Neuron (in vitro differentiated cells): Measurements from ENCODE around the gene NKAIN4.

ENCODE experiments used
- H2AFZ ChIP-seq: one replicate; pipeline ENCODE4 v1.6.1; 2013; ENCODE audit warnings: low read depth, mild to moderate bottlenecking, inconsistent platforms, low read length, moderate library complexity
- H3K27me3 ChIP-seq: one replicate; pipeline ENCODE4 v1.6.1; 2013; ENCODE audit warnings: low read length; ENCODE audit not compliant: insufficient read depth
- H3K36me3 ChIP-seq: one replicate; pipeline ENCODE4 v1.6.1; 2013; ENCODE audit warnings: low read length; ENCODE audit not compliant: insufficient read depth
- H3K4me1 ChIP-seq: one replicate; pipeline ENCODE4 v1.6.1; 2013; ENCODE audit warnings: low read length; ENCODE audit not compliant: insufficient read depth
- H3K4me3 ChIP-seq: 2 replicates; pipeline ENCODE4 v1.5.1; 2013; ENCODE audit warnings: mild to moderate bottlenecking, low read length, moderate library complexity
- H3K9me3 ChIP-seq: one replicate; pipeline ENCODE4 v1.6.1; 2013; ENCODE audit warnings: low read length

Gene NKAIN4

DNA sequence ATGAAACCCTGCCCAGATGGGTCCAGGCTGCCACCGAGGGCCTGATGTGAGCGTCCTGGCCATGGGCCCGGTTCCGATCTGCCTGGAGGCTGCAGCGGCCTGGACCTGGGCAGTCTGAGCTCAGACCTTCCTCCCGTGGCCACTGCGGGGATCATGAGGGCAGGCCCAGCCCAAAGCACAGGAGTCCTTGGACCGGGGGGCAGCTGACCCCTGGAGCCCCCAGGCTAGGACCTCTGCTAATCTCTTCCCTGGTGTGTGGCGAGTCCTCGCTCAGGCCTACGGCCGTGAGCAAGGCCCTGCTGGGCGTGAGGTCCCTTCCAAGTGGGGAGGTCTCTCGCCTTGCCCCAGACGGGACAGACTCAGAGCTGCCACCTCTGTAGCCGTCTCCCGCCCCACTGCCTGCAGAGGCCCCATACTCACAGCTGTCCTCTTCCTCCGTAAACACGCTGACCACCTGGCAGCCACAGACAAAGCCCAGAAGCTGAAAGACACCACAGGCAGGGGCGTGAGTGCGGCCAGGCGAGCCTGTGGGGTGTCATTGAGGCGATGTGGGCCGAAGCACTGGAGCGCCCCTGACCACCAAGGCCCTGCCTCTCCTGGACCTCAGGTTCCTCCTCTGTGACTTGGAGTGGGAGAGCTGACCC lies 10.5 kb downstream of the NKAIN4 start:
- no peaks in the 10 kb centered on the region for H3K27me3 ChIP-seq
- no peaks in the 10 kb centered on the region for H3K9me3 ChIP-seq
- no peaks in the 10 kb centered on the region for H3K4me1 ChIP-seq
- no peak overlapping the region for H3K4me3 ChIP-seq
- H2AFZ ChIP-seq: no peak overlapping the region
- H3K36me3 ChIP-seq: peaks cover 20% of the 10 kb centered on the region

DNA sequence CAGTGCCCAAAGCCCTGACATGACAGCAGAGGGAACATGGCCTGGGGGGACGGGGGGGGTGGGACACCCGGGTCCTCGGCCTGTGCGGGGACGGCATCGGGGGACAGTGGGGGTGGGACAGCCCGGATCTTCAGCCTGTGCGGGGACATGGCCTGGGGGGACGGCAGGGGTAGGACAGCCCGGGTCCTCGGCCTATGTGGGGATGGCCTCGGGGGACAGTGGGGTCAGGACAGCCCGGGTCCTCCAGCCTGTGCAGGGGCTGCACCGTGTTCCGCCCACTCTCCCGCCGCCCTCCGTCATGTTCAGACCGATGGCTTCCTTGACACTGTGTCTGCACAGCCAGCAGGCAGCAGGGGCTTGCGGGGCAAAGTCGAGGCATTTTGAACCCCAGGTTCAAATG lies 11.5 kb downstream of the NKAIN4 start:
- no peaks in the 10 kb centered on the region for H3K9me3 ChIP-seq
- no peak overlapping the region for H2AFZ ChIP-seq
- H3K4me1 ChIP-seq: no peaks in the 10 kb centered on the region
- H3K36me3 ChIP-seq: peaks cover 13% of the 10 kb centered on the region
- no peak overlapping the region for H3K4me3 ChIP-seq
- no peaks in the 10 kb centered on the region for H3K27me3 ChIP-seq

DNA sequence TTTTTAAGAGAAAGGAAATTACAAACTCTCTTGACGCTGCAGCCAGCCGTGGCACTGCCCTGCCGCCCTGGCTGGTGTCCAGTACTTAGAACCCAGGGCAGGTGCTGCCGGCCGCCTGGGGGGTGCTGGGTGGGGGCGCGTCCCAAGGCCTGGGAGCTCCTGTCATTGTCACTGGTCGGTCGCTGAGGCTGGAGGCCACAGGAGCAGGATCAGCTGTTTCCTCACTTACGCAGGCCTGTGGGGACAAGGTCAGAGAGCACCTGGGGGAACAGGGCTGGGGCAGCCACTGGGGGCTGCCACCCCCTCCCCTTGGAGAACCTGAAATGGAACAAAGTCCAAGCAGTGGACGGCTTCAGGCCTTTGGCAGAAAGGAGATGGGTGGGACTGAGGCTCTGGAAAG lies 13.0 kb downstream of the NKAIN4 start:
- H3K27me3 ChIP-seq: no peaks in the 10 kb centered on the region
- no peak overlapping the region for H3K4me3 ChIP-seq
- H3K9me3 ChIP-seq: no peaks in the 10 kb centered on the region
- peaks cover 9% of the 10 kb centered on the region for H3K4me1 ChIP-seq
- no peak overlapping the region for H2AFZ ChIP-seq
- peaks cover 2% of the 10 kb centered on the region for H3K36me3 ChIP-seq

DNA sequence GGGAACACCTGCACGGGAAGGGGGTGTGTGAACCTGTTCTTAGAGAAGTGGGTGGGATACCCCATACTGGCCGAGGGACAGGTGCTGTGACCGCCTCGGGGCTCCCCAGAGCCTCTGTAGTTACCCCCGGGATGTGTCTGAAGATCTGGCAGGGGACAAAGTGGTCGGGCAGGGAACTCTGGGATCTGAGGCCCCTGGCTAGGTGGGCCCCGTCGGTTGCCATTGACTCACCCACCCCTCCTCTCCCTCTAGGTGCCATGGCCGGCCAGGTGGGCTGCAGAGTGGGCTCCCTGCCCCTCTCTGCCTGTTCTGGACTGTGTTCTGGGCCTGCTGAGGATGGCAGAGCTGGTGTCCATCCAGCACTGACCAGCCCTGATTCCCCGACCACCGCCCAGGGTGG lies 14.3 kb downstream of the NKAIN4 start:
- Histone ChIP-seq H3K9me3 (no peaks in the 10 kb centered on the region), H3K27me3 (no peaks in the 10 kb centered on the region), H3K4me1 (peaks cover 21% of the 10 kb centered on the region)

DNA sequence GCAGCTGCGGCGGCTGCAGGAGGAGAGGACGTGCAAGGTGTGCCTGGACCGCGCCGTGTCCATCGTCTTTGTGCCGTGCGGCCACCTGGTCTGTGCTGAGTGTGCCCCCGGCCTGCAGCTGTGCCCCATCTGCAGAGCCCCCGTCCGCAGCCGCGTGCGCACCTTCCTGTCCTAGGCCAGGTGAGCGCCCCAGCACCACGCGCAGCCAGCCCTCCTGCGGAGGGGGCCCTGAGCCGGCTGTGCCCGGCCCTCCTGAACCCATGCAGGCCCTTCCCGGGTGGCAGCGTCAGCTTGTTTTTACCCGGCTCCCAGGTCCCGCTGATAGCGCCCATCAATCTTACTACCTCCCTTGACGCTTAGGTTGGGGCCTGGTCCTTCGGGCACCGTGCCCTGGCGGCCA lies 14.8 kb downstream of the NKAIN4 start:
- no peaks in the 10 kb centered on the region for H3K27me3 ChIP-seq
- H3K36me3 ChIP-seq: no peaks in the 10 kb centered on the region
- peaks cover 26% of the 10 kb centered on the region for H3K4me1 ChIP-seq
- no peak overlapping the region for H3K4me3 ChIP-seq
- no peak overlapping the region for H2AFZ ChIP-seq
- no peaks in the 10 kb centered on the region for H3K9me3 ChIP-seq

More for the DNA sequence above, 14.3 kb downstream of the NKAIN4 start:
- H2AFZ ChIP-seq: no peak overlapping the region
- no peak overlapping the region for H3K4me3 ChIP-seq
- H3K36me3 ChIP-seq: no peaks in the 10 kb centered on the region

DNA sequence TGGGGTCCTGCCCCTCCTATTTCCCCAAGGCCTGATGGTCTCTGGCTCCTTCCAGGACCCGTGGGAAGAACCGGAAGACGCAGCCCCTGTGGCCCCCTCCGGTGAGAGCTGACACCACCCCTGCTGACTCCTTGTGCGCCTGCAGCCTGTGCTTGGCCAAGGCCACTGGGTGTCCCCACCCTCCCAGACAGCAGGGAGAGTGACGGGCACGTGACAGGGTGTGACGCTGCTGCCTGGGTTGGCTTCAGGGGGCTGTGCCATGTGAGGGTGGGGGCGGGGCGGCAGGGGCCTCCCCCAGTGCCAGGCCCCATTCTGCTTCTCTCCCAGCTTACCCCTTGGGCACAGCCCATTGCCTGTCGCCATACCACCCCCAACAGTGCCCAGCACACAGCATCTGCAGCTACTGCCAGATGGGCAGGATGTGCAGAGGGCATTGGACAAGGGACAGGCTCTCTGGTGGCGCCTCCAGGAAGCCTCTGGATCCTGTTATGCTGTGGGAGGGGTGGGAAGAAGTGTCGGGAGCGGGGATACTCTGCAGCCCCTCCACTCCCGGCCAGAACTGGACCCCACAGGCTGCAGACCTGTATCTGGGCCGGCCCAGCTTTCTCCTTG lies 15.6 kb downstream of the NKAIN4 start:
- H3K4me1 ChIP-seq: peaks cover 26% of the 10 kb centered on the region
- H2AFZ ChIP-seq: no peak overlapping the region
- no peaks in the 10 kb centered on the region for H3K27me3 ChIP-seq
- no peaks in the 10 kb centered on the region for H3K36me3 ChIP-seq
- H3K9me3 ChIP-seq: no peaks in the 10 kb centered on the region
- no peak overlapping the region for H3K4me3 ChIP-seq

DNA sequence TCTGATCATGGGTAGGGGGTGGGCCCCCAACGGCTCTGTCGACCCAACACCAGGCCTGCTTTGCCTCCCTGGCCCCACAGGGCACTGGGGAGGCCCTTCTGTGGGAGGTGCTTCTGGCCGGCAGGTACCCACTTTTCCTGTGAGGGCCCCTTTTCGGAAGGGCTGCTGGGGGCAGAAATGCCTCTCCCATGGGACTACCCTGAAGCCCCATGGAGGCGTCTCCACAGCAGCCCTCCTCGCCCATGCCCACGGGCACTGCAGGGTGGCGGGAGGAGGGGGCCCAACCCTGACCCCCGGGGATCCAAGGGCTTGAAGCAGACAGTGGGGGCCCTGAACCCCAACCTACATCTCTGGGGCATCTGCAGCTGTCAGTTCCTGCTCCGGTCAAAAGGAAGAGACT lies 16.2 kb downstream of the NKAIN4 start:
- no peak overlapping the region for H2AFZ ChIP-seq
- H3K9me3 ChIP-seq: no peaks in the 10 kb centered on the region
- H3K36me3 ChIP-seq: no peaks in the 10 kb centered on the region
- H3K27me3 ChIP-seq: no peaks in the 10 kb centered on the region
- H3K4me3 ChIP-seq: no peak overlapping the region
- H3K4me1 ChIP-seq: peaks cover 28% of the 10 kb centered on the region

DNA sequence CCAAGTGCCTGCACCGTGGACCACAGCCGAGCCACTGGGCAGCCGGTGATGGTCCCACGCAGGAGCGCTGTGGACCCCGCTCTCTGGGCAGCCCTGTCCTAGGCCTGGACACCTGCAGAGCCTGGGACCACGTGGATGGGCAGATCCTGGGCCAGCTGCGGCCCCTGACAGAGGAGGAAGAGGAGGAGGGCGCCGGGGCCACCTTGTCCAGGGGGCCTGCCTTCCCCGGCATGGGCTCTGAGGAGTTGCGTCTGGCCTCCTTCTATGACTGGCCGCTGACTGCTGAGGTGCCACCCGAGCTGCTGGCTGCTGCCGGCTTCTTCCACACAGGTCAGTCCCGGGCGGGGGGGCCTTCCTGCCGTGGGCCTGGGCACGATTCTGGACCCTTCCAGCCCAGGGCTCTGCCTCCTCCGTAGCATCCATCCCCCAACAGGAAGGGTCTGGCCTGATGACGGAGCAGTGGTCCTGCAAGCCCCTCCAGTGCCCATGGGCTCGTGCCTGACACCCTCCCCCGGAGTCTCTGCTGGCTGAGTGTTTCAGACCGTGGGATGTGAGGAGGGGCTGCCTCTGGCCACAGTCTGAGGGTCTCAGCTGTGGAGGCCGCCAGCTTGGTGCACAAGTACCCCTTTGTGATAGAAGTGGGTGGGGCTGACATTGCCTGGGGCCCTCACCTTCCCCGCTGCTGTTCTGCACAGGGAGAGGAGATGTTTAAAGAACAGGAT lies 18.0 kb downstream of the NKAIN4 start:
- Histone ChIP-seq H3K36me3 (no peaks in the 10 kb centered on the region), H3K27me3 (no peaks in the 10 kb centered on the region), H3K9me3 (no peaks in the 10 kb centered on the region), H2AFZ (no peak overlapping the region), H3K4me1 (peaks cover 29% of the 10 kb centered on the region), H3K4me3 (no peak overlapping the region)

DNA sequence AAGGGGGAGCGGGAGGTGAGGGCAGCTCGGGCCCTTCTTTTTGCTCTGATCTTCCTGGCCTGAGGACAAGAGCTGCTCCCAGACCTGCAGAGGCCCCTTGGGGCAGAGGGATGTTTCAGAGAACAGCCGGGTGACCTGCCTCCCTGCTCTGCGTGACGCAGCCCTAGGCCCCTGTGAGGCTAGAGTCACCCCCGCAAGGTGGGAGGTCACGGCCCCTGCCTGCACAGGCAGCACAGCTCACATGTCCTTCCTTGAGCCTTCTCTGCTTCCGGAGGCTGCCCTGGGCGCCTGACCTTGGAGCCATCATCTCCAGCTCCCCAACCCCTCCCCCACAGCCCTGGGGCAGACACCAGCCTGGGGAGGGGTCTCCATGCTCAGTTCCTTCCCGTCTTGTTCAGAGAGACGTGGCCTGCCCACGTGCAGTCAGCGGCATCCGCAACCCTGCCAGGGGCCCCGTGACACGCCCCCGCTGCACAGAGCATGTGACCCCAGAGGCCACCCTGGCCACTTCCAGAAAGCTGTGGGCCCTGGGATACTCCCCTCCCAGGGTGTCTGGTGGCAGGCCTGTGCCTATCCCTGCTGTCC lies 18.8 kb downstream of the NKAIN4 start, which contains the start of gene BIRC7:
Gene BIRC7, plus strand, starts transcription at position 507 of the 585 bp plus-strand sequence. CDS start 192 bp downstream, outside the sequence.
- Histone ChIP-seq H3K36me3 (no peaks in the 10 kb centered on the region), H3K4me1 (peaks cover 31% of the 10 kb centered on the region), H3K4me3 (no peak within 1 kb of the TSS), H2AFZ (no peak within 1 kb of the TSS), H3K27me3 (no peaks in the 10 kb centered on the region), H3K9me3 (no peaks in the 10 kb centered on the region)

DNA sequence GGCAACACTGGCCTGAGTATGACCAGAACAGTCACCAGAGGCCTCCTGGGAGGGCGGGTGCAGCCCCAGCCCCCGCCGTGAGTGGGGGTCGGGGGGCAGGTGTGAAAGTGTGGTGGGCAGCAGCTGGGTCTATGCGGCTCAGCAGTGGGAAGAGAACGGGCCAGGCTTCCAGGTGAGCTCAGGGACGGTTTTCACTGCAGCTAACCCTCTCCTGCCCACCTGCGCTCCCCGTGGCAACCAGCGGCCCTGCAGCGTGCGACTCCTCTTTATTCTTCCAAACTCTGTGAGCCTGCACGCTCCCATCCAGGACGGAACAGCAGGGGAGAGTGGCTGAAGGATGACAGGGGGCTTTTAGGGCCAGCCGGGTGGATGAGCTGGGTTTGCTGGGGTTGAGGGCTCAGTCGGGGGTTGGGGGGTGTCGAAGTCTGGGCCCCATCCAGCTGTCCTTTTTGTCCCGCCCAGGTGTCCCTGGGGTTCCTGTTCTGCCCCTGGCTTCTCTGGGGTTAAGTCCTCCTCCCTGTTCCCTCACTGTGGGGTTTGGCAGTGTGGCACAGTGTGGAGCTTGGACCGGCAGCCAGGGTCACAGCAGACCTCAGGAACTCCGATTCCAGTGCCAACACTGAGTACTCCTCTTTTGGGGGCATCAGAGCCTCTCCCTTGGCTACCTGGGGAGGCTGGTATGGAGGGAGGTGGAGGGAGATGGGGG lies 19.4 kb downstream of the NKAIN4 start:
- Histone ChIP-seq H3K27me3 (no peaks in the 10 kb centered on the region), H3K4me3 (no peak overlapping the region), H2AFZ (no peak overlapping the region), H3K36me3 (no peaks in the 10 kb centered on the region), H3K9me3 (no peaks in the 10 kb centered on the region), H3K4me1 (peaks cover 38% of the 10 kb centered on the region)

DNA sequence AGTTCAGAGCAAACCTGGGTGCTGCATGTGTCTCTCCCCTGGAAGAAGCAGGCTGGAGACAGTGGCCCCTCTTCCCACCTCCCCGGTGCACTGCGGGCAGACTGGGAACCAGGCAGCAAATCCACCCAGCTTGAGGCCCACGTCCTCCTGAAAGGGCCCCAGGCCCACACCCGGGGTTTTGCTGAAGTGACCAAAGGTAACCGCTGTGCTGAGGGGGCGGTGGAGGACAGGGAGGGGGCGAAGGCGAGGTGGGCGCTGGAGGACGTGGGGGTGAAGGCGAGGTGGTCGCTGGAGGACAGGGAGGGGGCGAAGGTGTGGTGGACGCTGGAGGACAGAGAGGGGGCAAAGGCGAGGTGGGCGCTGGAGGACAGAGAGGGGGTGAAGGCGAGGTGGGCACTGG lies 20.3 kb downstream of the NKAIN4 start:
- Histone ChIP-seq H3K4me3 (no peak overlapping the region), H3K4me1 (peaks cover 42% of the 10 kb centered on the region), H3K36me3 (no peaks in the 10 kb centered on the region), H2AFZ (no peak overlapping the region), H3K9me3 (no peaks in the 10 kb centered on the region), H3K27me3 (no peaks in the 10 kb centered on the region)

DNA sequence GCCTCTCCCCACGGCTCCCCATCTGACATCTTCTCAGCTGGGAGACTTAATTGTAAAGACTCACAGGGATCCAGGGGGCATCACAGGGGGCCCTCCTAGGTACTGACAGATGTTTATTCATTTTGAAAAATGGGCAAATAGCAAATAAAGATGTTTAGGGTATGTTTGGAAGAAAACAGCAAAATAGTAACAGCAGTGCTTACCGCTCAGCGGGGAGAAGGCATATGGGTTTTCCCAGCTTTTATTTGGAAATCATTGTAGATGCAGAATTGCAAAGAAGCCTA lies 21.3 kb downstream of the NKAIN4 start:
- Histone ChIP-seq H3K4me3 (no peak overlapping the region), H2AFZ (no peak overlapping the region), H3K9me3 (no peaks in the 10 kb centered on the region), H3K4me1 (peaks cover 42% of the 10 kb centered on the region), H3K36me3 (no peaks in the 10 kb centered on the region), H3K27me3 (no peaks in the 10 kb centered on the region)
